HG03432 (cell line): ENCODE results near the gene PYGM.

Source experiments
- ATAC-seq: cut with Tn5 transposase; IDR thresholded peaks from one replicate; pipeline ENCODE4 v1.9.1; 2021; ENCODE audit warnings: mild to moderate bottlenecking, moderate library complexity; ENCODE audit not compliant: unreplicated experiment

PYGM gene

GRCh38 chr11:64769283-64769682 lies 9.5 kb upstream of the PYGM start:
- no peak for ATAC-seq

- no peak for ATAC-seq
Observed at GRCh38 chr11:64768300-64768694, 8.5 kb upstream of the PYGM start.

GRCh38 chr11:64767344-64768299 lies 7.8 kb upstream of the PYGM start:
- no peak for ATAC-seq

- no peak for ATAC-seq
Observed at GRCh38 chr11:64766881-64767280, 7.1 kb upstream of the PYGM start.

GRCh38 chr11:64765851-64766665 lies 6.3 kb upstream of the PYGM start:
- no peak for ATAC-seq

- ATAC-seq: no peak
Observed at GRCh38 chr11:64765291-64765850, 5.6 kb upstream of the PYGM start.

- ATAC-seq: no peak
Observed at GRCh38 chr11:64764753-64765152, 5.0 kb upstream of the PYGM start.

GRCh38 chr11:64764040-64764611 lies 4.4 kb upstream of the PYGM start:
- no peak for ATAC-seq

- ATAC-seq: no peak
Observed at GRCh38 chr11:64763526-64764039, 3.8 kb upstream of the PYGM start.

GRCh38 chr11:64762674-64763525 lies 3.1 kb upstream of the PYGM start:
- no peak for ATAC-seq

GRCh38 chr11:64762277-64762673 lies 2.5 kb upstream of the PYGM start:
- no peak for ATAC-seq

GRCh38 chr11:64760759-64761420 lies 1.1 kb upstream of the PYGM start:
- ATAC-seq: no peak

- ATAC-seq: no peak
Observed at GRCh38 chr11:64759131-64759721, 548 bp downstream of the PYGM start.

- no peak for ATAC-seq
Observed at GRCh38 chr11:64758330-64759079, 1.3 kb downstream of the PYGM start.

GRCh38 chr11:64757549-64758329 lies 2.0 kb downstream of the PYGM start:
- no peak for ATAC-seq

GRCh38 chr11:64755681-64756361 lies 4.0 kb downstream of the PYGM start:
- ATAC-seq: no peak
